ENCODE results near the gene STYXL2. TPM values are rescaled to one million over a fixed set of nuclear protein-coding genes. Genes with fewer than 3 reads are reported as not detected.

The STYXL2 gene
- total and polyA plus RNA-seq, 2 of the 4 experiments (the other 2 are of a cell fraction): not detected

- Histone ChIP-seq H3K14ac (replicated peaks; ENCODE audit: low read depth, low read length) (no peak overlapping the region), H4K20me1 (ENCODE audit: insufficient read depth, low read length) (no peaks in the 10 kb centered on the region), H3K4me1 (ENCODE audit: control insufficient read depth, insufficient read depth, low read length) (no peaks in the 10 kb centered on the region), H3K23ac (ENCODE audit: low read depth, low read length) (no peak overlapping the region), H3K36me3 (ENCODE audit: control insufficient read depth, insufficient read depth, low read length) (no peaks in the 10 kb centered on the region), H4K8ac (ENCODE audit: low read depth in 2 of 2, low read length in 2 of 2) (no peak overlapping the region), H3K56ac (ENCODE audit: extremely low read depth, insufficient read depth, low read length) (no peak overlapping the region), H3K9ac (ENCODE audit: low read depth, low read length) (no peak overlapping the region), H2BK15ac (ENCODE audit: low read depth, low read length) (no peak overlapping the region), H3K27me3 (ENCODE audit: control insufficient read depth, insufficient read depth, low read length) (peaks cover 1% of the 10 kb centered on the region; the same call in 1 of the 2 replicates), H3K4ac (ENCODE audit: low read depth, low read length) (no peak overlapping the region), H3K79me1 (ENCODE audit: low read depth in 1 of 2, low read length in 2 of 2) (no peaks in the 10 kb centered on the region), H2AFZ (replicated peaks; ENCODE audit: low read length, poor library complexity) (no peak overlapping the region), H3K9me1 (ENCODE audit: insufficient read depth, low read length) (no peaks in the 10 kb centered on the region), H3K4me3 (ENCODE audit: insufficient read depth, low read depth, low read length) (no peak overlapping the region), H3K27ac (ENCODE audit: insufficient read depth, low read length) (no peak overlapping the region), H3K4me2 (ENCODE audit: low read depth, low read length) (no peak overlapping the region), H4K91ac (ENCODE audit: insufficient read depth, low read depth, low read length) (no peak overlapping the region), H3K18ac (ENCODE audit: low read depth, low read length) (no peak overlapping the region), H3K9me3 (ENCODE audit: control insufficient read depth, insufficient read depth, low read length) (no peaks in the 10 kb centered on the region), H2BK5ac (ENCODE audit: low read depth, low read length, poor library complexity, severe bottlenecking) (no peak overlapping the region), H4K5ac (ENCODE audit: low read depth, low read length) (no peak overlapping the region), H2AK5ac (ENCODE audit: low read depth, low read length) (no peak overlapping the region), H2AK9ac (replicated peaks; ENCODE audit: low read depth, low read length, poor library complexity) (no peak overlapping the region), H2BK20ac (ENCODE audit: low read depth, low read length) (no peak overlapping the region), H2BK120ac (ENCODE audit: low read depth, low read length) (no peak overlapping the region)
- no CpG with 5 or more reads among the region's 6 CpGs for WGBS, 2 experiments (ENCODE audit: extremely low coverage in 2 of 2, insufficient read length in 1 of 2)
- ChIA-PET POLR2A (ENCODE audit: unreplicated experiment) (no interaction called here), CTCF (interaction anchor here (1.0 kb wide), 1 partner anchor 418 kb away, joined by 3 read pairs; no protein-coding TSS in a partner anchor)
- in situ Hi-C loops (cut with MboI; ENCODE audit: low sequenced_read_pairs): no loop called here
- dilution Hi-C loops (cut with HindIII; ENCODE audit: low sequenced_read_pairs, unreplicated experiment): no loop called here
- TF ChIP-seq MAZ (IDR thresholded peaks at IDR 0.05; ENCODE audit: borderline replicate concordance, low read depth, low read length) (no peak), BHLHE40 (IDR thresholded peaks at IDR 0.05; ENCODE audit: low read depth, low read length) (no peak), CHD1 (IDR thresholded peaks at IDR 0.05; ENCODE audit: low read depth, low read length) (no peak), POLR2A (IDR thresholded peaks at IDR 0.05; ENCODE audit: low read depth, low read length) (no peak), MXI1 (IDR thresholded peaks at IDR 0.05; ENCODE audit: borderline replicate concordance, low read depth, low read length) (no peak), RAD21 (IDR thresholded peaks at IDR 0.05; ENCODE audit: low read length) (no peak), NFE2L2 (IDR thresholded peaks at IDR 0.05; ENCODE audit: low read depth, low read length) (no peak), SMC3 (IDR thresholded peaks at IDR 0.05; ENCODE audit: low read depth, low read length) (no peak), CTCF (conservative IDR thresholded peaks at IDR 0.05; ENCODE audit: low read depth, low read length) (no peak), MAFK (IDR thresholded peaks at IDR 0.05; ENCODE audit: low read depth, low read length) (no peak), CEBPB (IDR thresholded peaks at IDR 0.05; ENCODE audit: low read depth, low read length) (no peak)
- ATAC-seq (ENCODE audit: low read depth) (no peak), DNase-seq (no peak)
- no TSS peak for BruUV-seq (replicated peaks)
- intact Hi-C loops (cut with micrococcal nuclease): no loop called here
Observed at GRCh38 chr1:167137332-167137781, 43.5 kb downstream of the STYXL2 start.

Data from IMR-90 (cell line).